HepG2 (cell line): Measurements from ENCODE around the gene FBXO28.

Experiments
- GATA4 ChIP-seq: sonication (generic); IDR thresholded peaks from 2 replicates; pipeline ENCODE4 v1.6.1; 2016; ENCODE audit warnings: antibody characterized with exemption, low read depth, borderline replicate concordance
- NFYB ChIP-seq: sonication (generic); formaldehyde crosslinking; IDR thresholded peaks from 2 replicates; pipeline ENCODE4 v1.4.0; 2020; ENCODE audit warnings: missing genetic modification reagents
- RBAK ChIP-seq: sonication (generic); formaldehyde crosslinking; IDR thresholded peaks from 2 replicates; pipeline ENCODE4 v1.5.1; 2020; ENCODE audit warnings: mild to moderate bottlenecking, missing genetic modification reagents
- REST ChIP-seq, 2 experiments: IDR thresholded peaks; 2 replicates each; pipeline ENCODE4 v1.6.1; 2011 to 2012; ENCODE audit warnings: low read length in 2 of 2, borderline replicate concordance in 1 of 2, low read depth in 1 of 2, mild to moderate bottlenecking in 1 of 2, moderate library complexity in 1 of 2
- ZNF337 ChIP-seq: sonication (generic); formaldehyde crosslinking; IDR thresholded peaks from 2 replicates; pipeline ENCODE4 v1.5.1; 2020; ENCODE audit warnings: missing genetic modification reagents, low read depth, mild to moderate bottlenecking, borderline replicate concordance
- ZNF775 ChIP-seq: sonication (generic); formaldehyde crosslinking; IDR thresholded peaks from 2 replicates; pipeline ENCODE4 v1.4.0; 2020; ENCODE audit warnings: missing genetic modification reagents, mild to moderate bottlenecking, moderate library complexity, borderline replicate concordance
- ZSCAN22 ChIP-seq: sonication (generic); formaldehyde crosslinking; IDR thresholded peaks from 2 replicates; pipeline ENCODE4 v1.4.0; 2020; ENCODE audit warnings: mild to moderate bottlenecking, missing genetic modification reagents
- TF ChIP-seq, protein P1 (sequence below): sonication (generic); formaldehyde crosslinking; IDR thresholded peaks from 2 replicates; pipeline ENCODE4 v1.5.0; 2020; ENCODE audit warnings: mild to moderate bottlenecking, missing genetic modification reagents, moderate library complexity
- TF ChIP-seq, protein P2 (sequence below): sonication (generic); formaldehyde crosslinking; IDR thresholded peaks from 2 replicates; pipeline ENCODE4 v1.4.0; 2020; ENCODE audit warnings: mild to moderate bottlenecking, missing genetic modification reagents

- TF ChIP-seq NFYB (CRISPR knock-in tag) (no peak), RBAK (CRISPR knock-in tag) (no peak), GATA4 (no peak), ZNF775 (no peak), REST (IDR thresholded peaks at IDR 0.05; ENCODE audit: borderline replicate concordance in 1 of 2, low read depth in 1 of 2, low read length in 2 of 2) (no peak), ZSCAN22 (CRISPR knock-in tag) (no peak), ZNF337 (no peak)
- TF ChIP-seq, protein P1, sequence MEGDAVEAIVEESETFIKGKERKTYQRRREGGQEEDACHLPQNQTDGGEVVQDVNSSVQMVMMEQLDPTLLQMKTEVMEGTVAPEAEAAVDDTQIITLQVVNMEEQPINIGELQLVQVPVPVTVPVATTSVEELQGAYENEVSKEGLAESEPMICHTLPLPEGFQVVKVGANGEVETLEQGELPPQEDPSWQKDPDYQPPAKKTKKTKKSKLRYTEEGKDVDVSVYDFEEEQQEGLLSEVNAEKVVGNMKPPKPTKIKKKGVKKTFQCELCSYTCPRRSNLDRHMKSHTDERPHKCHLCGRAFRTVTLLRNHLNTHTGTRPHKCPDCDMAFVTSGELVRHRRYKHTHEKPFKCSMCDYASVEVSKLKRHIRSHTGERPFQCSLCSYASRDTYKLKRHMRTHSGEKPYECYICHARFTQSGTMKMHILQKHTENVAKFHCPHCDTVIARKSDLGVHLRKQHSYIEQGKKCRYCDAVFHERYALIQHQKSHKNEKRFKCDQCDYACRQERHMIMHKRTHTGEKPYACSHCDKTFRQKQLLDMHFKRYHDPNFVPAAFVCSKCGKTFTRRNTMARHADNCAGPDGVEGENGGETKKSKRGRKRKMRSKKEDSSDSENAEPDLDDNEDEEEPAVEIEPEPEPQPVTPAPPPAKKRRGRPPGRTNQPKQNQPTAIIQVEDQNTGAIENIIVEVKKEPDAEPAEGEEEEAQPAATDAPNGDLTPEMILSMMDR (CRISPR knock-in tag): no peak
- TF ChIP-seq, protein P2, sequence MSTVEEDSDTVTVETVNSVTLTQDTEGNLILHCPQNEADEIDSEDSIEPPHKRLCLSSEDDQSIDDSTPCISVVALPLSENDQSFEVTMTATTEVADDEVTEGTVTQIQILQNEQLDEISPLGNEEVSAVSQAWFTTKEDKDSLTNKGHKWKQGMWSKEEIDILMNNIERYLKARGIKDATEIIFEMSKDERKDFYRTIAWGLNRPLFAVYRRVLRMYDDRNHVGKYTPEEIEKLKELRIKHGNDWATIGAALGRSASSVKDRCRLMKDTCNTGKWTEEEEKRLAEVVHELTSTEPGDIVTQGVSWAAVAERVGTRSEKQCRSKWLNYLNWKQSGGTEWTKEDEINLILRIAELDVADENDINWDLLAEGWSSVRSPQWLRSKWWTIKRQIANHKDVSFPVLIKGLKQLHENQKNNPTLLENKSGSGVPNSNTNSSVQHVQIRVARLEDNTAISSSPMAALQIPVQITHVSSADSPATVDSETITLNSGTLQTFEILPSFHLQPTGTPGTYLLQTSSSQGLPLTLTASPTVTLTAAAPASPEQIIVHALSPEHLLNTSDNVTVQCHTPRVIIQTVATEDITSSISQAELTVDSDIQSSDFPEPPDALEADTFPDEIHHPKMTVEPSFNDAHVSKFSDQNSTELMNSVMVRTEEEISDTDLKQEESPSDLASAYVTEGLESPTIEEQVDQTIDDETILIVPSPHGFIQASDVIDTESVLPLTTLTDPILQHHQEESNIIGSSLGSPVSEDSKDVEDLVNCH (CRISPR knock-in tag): no peak
Observed at GRCh38 chr1:224092111-224092510, 21.8 kb upstream of the FBXO28 start.
